Sigmoid colon (tissue), 4 donors: Measurements from ENCODE around the gene WWC2.

Experiments used
- CTCF ChIP-seq, 4 experiments: fragments of 450-650 bp in 3 of 4; fragments of 200-600 bp in 1 of 4; IDR thresholded peaks; one replicate each; pipeline ENCODE4 v1.5.1; 2016 to 2019; ENCODE audit warnings: antibody characterized with exemption in 4 of 4, mild to moderate bottlenecking in 3 of 4, moderate library complexity in 2 of 4
- EP300 ChIP-seq, 4 donors: sonication (generic); formaldehyde crosslinking; IDR thresholded peaks; one replicate each; pipeline ENCODE4 v1.6.1; 2017; ENCODE audit warnings: antibody characterized with exemption in 4 of 4
- POLR2A ChIP-seq, 2 donors: fragments of 450-650 bp; IDR thresholded peaks; one replicate each; pipeline ENCODE4 v1.6.1; 2016; ENCODE audit warnings: antibody characterized with exemption in 2 of 2, mild to moderate bottlenecking in 2 of 2, moderate library complexity in 2 of 2
- POLR2AphosphoS5 ChIP-seq, 4 donors: sonication (generic); formaldehyde crosslinking; IDR thresholded peaks; one replicate each; pipeline ENCODE4 v1.6.1; 2017; ENCODE audit warnings: antibody characterized with exemption in 4 of 4

GRCh38 chr4:183244506-183244905 is 145.4 kb downstream of the WWC2 start:
- TF ChIP-seq POLR2A (IDR thresholded peaks at IDR 0.05) (no peak), CTCF (IDR thresholded peaks at IDR 0.05) (no peak), EP300 (IDR thresholded peaks at IDR 0.05) (no peak), POLR2AphosphoS5 (IDR thresholded peaks at IDR 0.05) (no peak)
